BLaER1 treated with 17β-estradiol and CSF1 and Interleukin-3, amounts not matched to agents 10 nM and 100 nM (cell line): ENCODE data around the gene GRIP2.

Experiments used
- H3K27ac ChIP-seq, 11 experiments: shearing (Covaris generic); formaldehyde crosslinking; 2 replicates each; pipeline ENCODE4 v1.8.1; 2022
- H3K27me3 ChIP-seq, 11 experiments: shearing (Covaris generic); formaldehyde crosslinking; 2 replicates each; pipeline ENCODE4 v1.8.1; 2022
- H3K36me3 ChIP-seq, 11 experiments: shearing (Covaris generic); formaldehyde crosslinking; 2 replicates each; pipeline ENCODE4 v1.8.1; 2022
- H3K4me1 ChIP-seq, 10 experiments: shearing (Covaris generic); formaldehyde crosslinking; 2 replicates each; pipeline ENCODE4 v1.8.1; 2022
- H3K4me2 ChIP-seq, 11 experiments: shearing (Covaris generic); formaldehyde crosslinking; 2 replicates each; pipeline ENCODE4 v1.8.1; 2022
- H3K4me3 ChIP-seq, 10 experiments: shearing (Covaris generic); formaldehyde crosslinking; 2 replicates each; pipeline ENCODE4 v1.8.1; 2022
- H3K9ac ChIP-seq, 11 experiments: shearing (Covaris generic); formaldehyde crosslinking; 2 replicates each; pipeline ENCODE4 v1.8.1; 2022
- H3K9me3 ChIP-seq, 11 experiments: shearing (Covaris generic); formaldehyde crosslinking; replicated peaks in 1 of 11; 2 replicates each; pipeline ENCODE4 v1.8.1; 2022
- H4K20me1 ChIP-seq, 11 experiments: shearing (Covaris generic); formaldehyde crosslinking; 2 replicates each; pipeline ENCODE4 v1.8.1; 2022
- Cebpa-rat ChIP-seq, 11 experiments: shearing (Covaris generic); IDR thresholded peaks; 2 replicates each; pipeline ENCODE4 v1.8.1; 2022

The GRIP2 gene

GRCh38 chr3:14508505-14508819 is 31.7 kb downstream of the GRIP2 start:
- TF ChIP-seq Cebpa-rat (IDR thresholded peaks at IDR 0.05): no peak
- H3K27me3 ChIP-seq: no peaks in the 10 kb centered on the region; a peak in 1 of 22 replicates
- H3K4me2 ChIP-seq: peak overlapping the region in 6 of 11 experiments; percentile 39 to 76 (median 66); a peak in 6 of 22 replicates
- H3K9ac ChIP-seq: no peak overlapping the region
- H3K4me3 ChIP-seq: no peak overlapping the region
- no peak overlapping the region for H3K27ac ChIP-seq
- H3K36me3 ChIP-seq: no peaks in the 10 kb centered on the region
- H4K20me1 ChIP-seq: peaks cover 0 to 29% (median 0%) of the 10 kb centered on the region in 11 experiments; a peak in 2 of 22 replicates
- H3K4me1 ChIP-seq: peaks cover 0 to 43% (median 18%) of the 10 kb centered on the region in 10 experiments; a peak in 13 of 20 replicates
- no peaks in the 10 kb centered on the region for H3K9me3 ChIP-seq

GRCh38 chr3:14507757-14508504 is 32.2 kb downstream of the GRIP2 start:
- Histone ChIP-seq H3K27me3 (no peaks in the 10 kb centered on the region; a peak in 1 of 22 replicates), H3K9ac (no peak overlapping the region), H3K4me1 (peaks cover 0 to 40% (median 18%) of the 10 kb centered on the region in 10 experiments; a peak in 13 of 20 replicates)

GRCh38 chr3:14507305-14507741 is 32.8 kb downstream of the GRIP2 start:
- H3K4me3 ChIP-seq: no peak overlapping the region

More at GRCh38 chr3:14507757-14508504, 32.2 kb downstream of the GRIP2 start:
- Histone ChIP-seq H4K20me1 (peaks cover 0 to 29% (median 0%) of the 10 kb centered on the region in 11 experiments; a peak in 2 of 22 replicates), H3K4me3 (no peak overlapping the region), H3K4me2 (peak overlapping the region in 4 of 11 experiments; percentile 44 to 73 (median 66); a peak in 4 of 22 replicates), H3K27ac (no peak overlapping the region), H3K9me3 (peaks cover 2 to 5% (median 4%) of the 10 kb centered on the region in 11 experiments; a peak in 21 of 22 replicates), H3K36me3 (no peaks in the 10 kb centered on the region)
- no peak for TF ChIP-seq Cebpa-rat (IDR thresholded peaks at IDR 0.05)

GRCh38 chr3:14506626-14507304 is 33.4 kb downstream of the GRIP2 start:
- H3K4me1 ChIP-seq: peaks cover 0 to 32% (median 18%) of the 10 kb centered on the region in 10 experiments; a peak in 13 of 20 replicates
- H4K20me1 ChIP-seq: peaks cover 0 to 25% (median 0%) of the 10 kb centered on the region in 11 experiments; a peak in 2 of 22 replicates
- no peak overlapping the region for H3K4me3 ChIP-seq
- no peaks in the 10 kb centered on the region; a peak in 1 of 22 replicates for H3K27me3 ChIP-seq
- H3K9ac ChIP-seq: no peak overlapping the region
- no peaks in the 10 kb centered on the region for H3K36me3 ChIP-seq
- no peak for TF ChIP-seq Cebpa-rat (IDR thresholded peaks at IDR 0.05)
- H3K27ac ChIP-seq: no peak overlapping the region
- H3K4me2 ChIP-seq: peak overlapping the region in 5 of 11 experiments; percentile 7 to 44 (median 18); a peak in 5 of 22 replicates
- peaks cover 12 to 16% (median 15%) of the 10 kb centered on the region in 11 experiments for H3K9me3 ChIP-seq

More at GRCh38 chr3:14507305-14507741, 32.8 kb downstream of the GRIP2 start:
- Histone ChIP-seq H3K27ac (no peak overlapping the region), H3K27me3 (no peaks in the 10 kb centered on the region; a peak in 1 of 22 replicates), H3K36me3 (no peaks in the 10 kb centered on the region), H3K9me3 (peaks cover 8 to 11% (median 10%) of the 10 kb centered on the region in 11 experiments), H3K4me2 (peak overlapping the region in 5 of 11 experiments; percentile 7 to 44 (median 18); a peak in 5 of 22 replicates), H3K4me1 (peaks cover 0 to 36% (median 18%) of the 10 kb centered on the region in 10 experiments; a peak in 13 of 20 replicates), H4K20me1 (peaks cover 0 to 29% (median 0%) of the 10 kb centered on the region in 11 experiments; a peak in 2 of 22 replicates), H3K9ac (no peak overlapping the region)
- no peak for TF ChIP-seq Cebpa-rat (IDR thresholded peaks at IDR 0.05)

- H3K27me3 ChIP-seq: no peaks in the 10 kb centered on the region; a peak in 1 of 22 replicates
- H3K9me3 ChIP-seq: peaks cover 12 to 19% (median 15%) of the 10 kb centered on the region in 11 experiments
- no peak overlapping the region for H3K27ac ChIP-seq
- no peak overlapping the region for H3K4me2 ChIP-seq
- no peaks in the 10 kb centered on the region for H3K36me3 ChIP-seq
- no peak overlapping the region for H3K9ac ChIP-seq
- H4K20me1 ChIP-seq: peaks cover 0 to 17% (median 0%) of the 10 kb centered on the region in 11 experiments; a peak in 2 of 22 replicates
- H3K4me3 ChIP-seq: no peak overlapping the region
- no peak for TF ChIP-seq Cebpa-rat (IDR thresholded peaks at IDR 0.05)
- peaks cover 0 to 32% (median 18%) of the 10 kb centered on the region in 10 experiments; a peak in 13 of 20 replicates for H3K4me1 ChIP-seq
Observed at GRCh38 chr3:14505803-14506500, 34.2 kb downstream of the GRIP2 start.

GRCh38 chr3:14505001-14505802 is 34.9 kb downstream of the GRIP2 start:
- Histone ChIP-seq H4K20me1 (peaks cover 0 to 13% (median 0%) of the 10 kb centered on the region in 11 experiments; a peak in 2 of 22 replicates), H3K4me3 (no peak overlapping the region)
- TF ChIP-seq Cebpa-rat (IDR thresholded peaks at IDR 0.05): no peak

GRCh38 chr3:14503706-14504065 is 36.5 kb downstream of the GRIP2 start:
- H3K27me3 ChIP-seq: no peaks in the 10 kb centered on the region
- no peak overlapping the region for H3K27ac ChIP-seq
- no peak overlapping the region for H3K4me3 ChIP-seq
- TF ChIP-seq Cebpa-rat (IDR thresholded peaks at IDR 0.05): no peak
- H3K36me3 ChIP-seq: no peaks in the 10 kb centered on the region
- H3K9ac ChIP-seq: no peak overlapping the region
- no peak overlapping the region for H3K4me2 ChIP-seq
- peaks cover 12 to 19% (median 15%) of the 10 kb centered on the region in 11 experiments for H3K9me3 ChIP-seq
- H4K20me1 ChIP-seq: peaks cover 0 to 5% (median 0%) of the 10 kb centered on the region in 11 experiments; a peak in 1 of 22 replicates
- peaks cover 0 to 18% (median 7%) of the 10 kb centered on the region in 10 experiments; a peak in 12 of 20 replicates for H3K4me1 ChIP-seq

More at GRCh38 chr3:14505001-14505802, 34.9 kb downstream of the GRIP2 start:
- no peak overlapping the region for H3K9ac ChIP-seq
- peaks cover 0 to 32% (median 18%) of the 10 kb centered on the region in 10 experiments; a peak in 13 of 20 replicates for H3K4me1 ChIP-seq
- H3K27me3 ChIP-seq: no peaks in the 10 kb centered on the region; a peak in 1 of 22 replicates
- H3K4me2 ChIP-seq: no peak overlapping the region
- H3K27ac ChIP-seq: no peak overlapping the region
- H3K36me3 ChIP-seq: no peaks in the 10 kb centered on the region
- peaks cover 12 to 19% (median 15%) of the 10 kb centered on the region in 11 experiments for H3K9me3 ChIP-seq
